ENCODE measurements around the gene SLC26A1.

The SLC26A1 gene

DNA sequence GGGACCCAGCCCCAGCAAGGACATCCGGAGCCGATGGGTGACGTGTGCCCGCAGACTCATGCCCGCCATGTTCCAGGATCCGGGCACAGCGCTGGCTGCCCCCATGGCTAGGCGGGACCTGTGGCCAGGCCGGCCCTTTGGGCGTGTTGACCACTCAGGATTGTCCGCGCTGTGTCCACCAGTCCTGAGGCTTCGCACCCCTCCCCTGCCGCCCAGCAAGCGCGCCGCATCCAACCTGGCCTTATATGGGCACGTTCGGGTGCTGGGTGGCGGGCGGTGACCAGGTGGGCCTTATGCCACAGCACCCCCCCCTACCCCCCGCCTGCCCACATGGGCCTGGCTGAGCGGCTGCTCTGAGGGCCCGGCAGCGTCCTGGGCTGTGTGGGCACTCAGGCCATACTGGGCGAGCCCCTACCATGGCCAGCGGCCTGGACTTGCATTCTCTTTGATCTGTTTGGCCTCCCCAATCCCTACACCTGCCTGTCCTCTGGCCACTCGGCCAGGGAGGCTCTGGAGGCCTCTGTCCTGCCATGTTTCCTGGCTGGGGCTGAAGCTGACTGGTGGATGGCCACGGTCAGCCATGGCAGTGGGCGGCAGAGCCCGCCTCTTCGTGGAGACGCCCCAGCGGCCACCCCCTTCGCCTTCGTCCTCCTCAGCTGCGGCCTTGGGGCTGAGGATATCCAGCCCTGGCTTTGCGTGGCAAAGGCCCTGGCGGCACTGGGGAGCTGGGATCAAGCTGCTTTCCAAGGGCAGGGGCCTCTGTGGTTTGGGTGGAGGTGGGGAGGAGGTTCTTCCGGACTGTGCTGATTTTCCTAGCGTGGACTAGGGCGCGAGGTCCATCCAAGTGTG lies 20.2 kb upstream of the SLC26A1 start:
- CTCF ChIA-PET, result no interaction called here

DNA sequence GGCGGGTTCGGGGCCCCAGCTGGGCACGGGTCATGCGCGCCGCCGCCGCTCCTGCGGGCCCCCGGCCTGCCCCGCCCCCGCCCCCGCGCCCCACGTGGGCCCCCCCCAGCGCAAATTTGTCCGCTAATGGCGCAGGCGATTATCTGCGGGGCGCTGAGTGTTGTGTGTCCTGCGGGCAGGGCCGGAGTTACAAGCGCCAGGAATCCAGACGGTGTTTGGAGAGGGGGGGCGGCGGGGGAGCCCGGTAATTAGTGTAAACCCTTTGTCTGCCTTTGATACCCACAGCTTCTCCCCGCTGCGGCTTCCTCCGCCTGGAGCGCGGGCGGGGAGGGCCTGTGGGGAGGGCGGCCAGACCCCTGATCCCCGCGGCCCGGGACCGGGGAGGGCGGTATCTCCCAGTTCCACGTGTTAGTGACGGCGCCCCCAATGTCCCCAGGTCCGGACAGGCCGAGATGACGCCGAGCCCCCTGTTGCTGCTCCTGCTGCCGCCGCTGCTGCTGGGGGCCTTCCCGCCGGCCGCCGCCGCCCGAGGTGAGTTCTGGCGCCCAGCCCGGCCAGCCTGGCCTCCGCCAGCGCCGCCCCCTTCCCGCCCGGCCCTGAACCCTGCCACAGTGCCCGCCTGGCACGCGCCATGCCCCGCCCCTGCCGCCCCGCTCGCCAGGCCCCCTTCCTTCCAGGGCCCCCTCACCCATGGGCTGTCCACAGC lies 19.0 kb upstream of the SLC26A1 start:
- DNase-seq (ENCODE audit: extremely low spot score), result no peak
- ChIA-PET CTCF (no interaction called here), POLR2A (no interaction called here)
- TF ChIP-seq, protein P1, sequence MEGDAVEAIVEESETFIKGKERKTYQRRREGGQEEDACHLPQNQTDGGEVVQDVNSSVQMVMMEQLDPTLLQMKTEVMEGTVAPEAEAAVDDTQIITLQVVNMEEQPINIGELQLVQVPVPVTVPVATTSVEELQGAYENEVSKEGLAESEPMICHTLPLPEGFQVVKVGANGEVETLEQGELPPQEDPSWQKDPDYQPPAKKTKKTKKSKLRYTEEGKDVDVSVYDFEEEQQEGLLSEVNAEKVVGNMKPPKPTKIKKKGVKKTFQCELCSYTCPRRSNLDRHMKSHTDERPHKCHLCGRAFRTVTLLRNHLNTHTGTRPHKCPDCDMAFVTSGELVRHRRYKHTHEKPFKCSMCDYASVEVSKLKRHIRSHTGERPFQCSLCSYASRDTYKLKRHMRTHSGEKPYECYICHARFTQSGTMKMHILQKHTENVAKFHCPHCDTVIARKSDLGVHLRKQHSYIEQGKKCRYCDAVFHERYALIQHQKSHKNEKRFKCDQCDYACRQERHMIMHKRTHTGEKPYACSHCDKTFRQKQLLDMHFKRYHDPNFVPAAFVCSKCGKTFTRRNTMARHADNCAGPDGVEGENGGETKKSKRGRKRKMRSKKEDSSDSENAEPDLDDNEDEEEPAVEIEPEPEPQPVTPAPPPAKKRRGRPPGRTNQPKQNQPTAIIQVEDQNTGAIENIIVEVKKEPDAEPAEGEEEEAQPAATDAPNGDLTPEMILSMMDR (IDR thresholded peaks at IDR 0.05; ENCODE audit: control extremely low read depth, extremely low read depth, low read depth, missing control alignments), result no peak

More for the DNA sequence above, 20.2 kb upstream of the SLC26A1 start:
- DNase-seq (ENCODE audit: extremely low spot score), result no peak
- TF ChIP-seq, protein P1 (IDR thresholded peaks at IDR 0.05; ENCODE audit: control extremely low read depth, extremely low read depth, low read depth, missing control alignments), result no peak
- POLR2A ChIA-PET, result no interaction called here

DNA sequence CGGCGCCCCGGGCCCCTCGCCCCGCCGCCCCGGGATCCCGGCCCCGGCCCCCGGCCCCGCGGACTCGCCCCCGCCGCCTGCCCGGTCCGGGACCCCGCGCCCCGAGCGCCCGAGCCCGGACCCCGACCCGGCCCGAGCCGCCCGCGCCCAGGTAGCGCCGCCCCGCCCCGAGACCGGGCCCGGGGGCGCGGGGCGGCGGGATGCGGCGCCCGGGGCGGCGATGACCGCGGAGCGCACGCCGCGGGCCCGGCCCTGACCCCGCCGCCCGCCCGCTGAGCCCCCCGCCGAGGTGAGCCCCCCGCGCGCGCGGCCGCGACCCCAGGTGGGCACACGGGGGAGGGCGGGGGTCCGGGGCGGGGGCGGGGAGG lies 18.4 kb upstream of the SLC26A1 start:
- CTCF ChIA-PET, result no interaction called here

DNA sequence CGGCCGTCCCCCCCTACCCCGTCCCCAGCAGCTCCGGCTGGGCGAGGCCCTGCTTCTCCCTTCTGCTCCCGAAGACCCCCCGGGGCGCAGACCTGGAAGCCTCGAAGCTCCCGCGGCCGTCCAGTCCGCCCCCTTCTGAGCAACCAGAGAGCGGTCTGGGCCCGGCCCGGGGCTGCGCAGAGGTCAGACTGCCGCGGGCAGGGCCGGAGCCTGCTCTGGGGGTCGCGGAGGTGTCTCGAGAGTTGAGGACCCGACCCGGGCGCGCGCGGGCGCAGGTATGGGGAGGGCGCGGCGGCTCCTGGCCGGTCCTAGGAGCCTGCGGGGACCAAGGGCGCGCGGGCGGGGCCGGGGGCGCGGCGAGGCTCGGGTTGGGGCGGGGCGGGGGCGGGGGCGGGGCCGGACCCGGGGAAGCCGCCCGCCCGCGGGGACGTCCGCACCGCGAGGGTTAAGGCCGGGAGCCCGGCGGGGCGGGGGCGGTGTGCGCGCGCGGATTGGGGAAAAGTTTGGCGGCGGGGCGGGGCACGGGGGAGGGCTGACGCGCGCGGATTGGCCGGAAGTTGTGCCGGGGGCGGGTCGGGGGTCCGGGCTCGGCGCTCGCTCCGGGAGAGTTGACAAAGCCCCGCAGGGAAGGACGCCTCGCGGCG lies 17.9 kb upstream of the SLC26A1 start, which contains the start of gene FGFRL1:
Gene FGFRL1 (plus strand): TSS at position 605 of the 644 bp plus-strand sequence. CDS start 860 bp downstream, outside the sequence.
- CTCF ChIA-PET, result interaction anchor here (0.9 to 1.6 kb wide), 4 partner anchors 9 to 269 kb away, joined by 3 to 4 read pairs (median 3); no protein-coding TSS in a partner anchor
- DNase-seq (ENCODE audit: extremely low spot score), result peak; percentile 93
- POLR2A ChIA-PET, result interaction anchor here (0.6 kb wide), 1 partner anchor 698 kb away, joined by 3 read pairs; no protein-coding TSS in a partner anchor
- TF ChIP-seq, protein P1 (IDR thresholded peaks at IDR 0.05; ENCODE audit: control extremely low read depth, extremely low read depth, low read depth, missing control alignments), result no peak

More for the DNA sequence above, 18.4 kb upstream of the SLC26A1 start:
- DNase-seq (ENCODE audit: extremely low spot score), result no peak
- TF ChIP-seq, protein P1 (IDR thresholded peaks at IDR 0.05; ENCODE audit: control extremely low read depth, extremely low read depth, low read depth, missing control alignments), result no peak
- POLR2A ChIA-PET, result no interaction called here

DNA sequence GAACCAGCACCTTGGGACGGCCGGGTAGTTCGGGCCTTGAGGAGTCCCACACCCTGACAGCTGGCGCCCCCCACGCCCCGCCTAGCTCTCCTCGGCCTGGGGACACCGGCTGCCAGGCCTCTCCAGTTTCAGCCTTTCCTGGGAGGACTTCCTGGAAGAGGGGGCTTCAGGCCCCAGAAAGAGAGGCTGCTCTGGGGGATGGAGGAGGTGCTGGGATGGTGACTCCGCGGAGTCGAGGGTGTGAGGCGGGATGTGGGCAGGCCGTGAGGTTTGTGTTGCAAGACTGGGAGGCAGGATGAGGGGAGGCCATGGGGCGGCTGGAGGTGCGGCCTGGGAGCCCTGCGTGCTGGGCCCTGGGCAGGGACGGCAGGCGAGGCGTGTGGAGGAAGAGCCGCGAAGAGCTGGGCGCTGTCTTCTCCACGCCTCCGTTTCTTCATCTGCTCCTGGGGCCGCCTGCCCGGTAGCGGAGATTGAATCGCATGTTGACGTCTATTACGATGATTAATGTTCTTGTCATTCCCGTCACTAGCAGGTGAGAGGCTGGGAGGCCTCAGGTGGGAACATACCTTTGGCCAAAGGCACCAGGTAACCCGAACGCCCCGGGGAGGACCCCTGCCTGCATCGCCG lies 17.3 kb upstream of the SLC26A1 start:
- no peak for DNase-seq (ENCODE audit: extremely low spot score)
- CTCF ChIA-PET, result interaction anchor here (0.9 to 1.6 kb wide), 5 partner anchors 10 to 339 kb away, joined by 3 to 4 read pairs (median 3); no protein-coding TSS in a partner anchor
- TF ChIP-seq, protein P1 (IDR thresholded peaks at IDR 0.05; ENCODE audit: control extremely low read depth, extremely low read depth, low read depth, missing control alignments), result no peak
- POLR2A ChIA-PET, result interaction anchor here (0.6 kb wide), 1 partner anchor 699 kb away, joined by 3 read pairs; no protein-coding TSS in a partner anchor
